ENCODE measurements around the gene ZNF385C. TPM values are rescaled to one million over a fixed set of nuclear protein-coding genes. Genes with fewer than 3 reads are reported as not detected.

The ZNF385C gene
- total and polyA plus RNA-seq, 2 of the 13 experiments (the other 11 are each of a cell fraction or from before 2014, with no cell fraction given): 2.3 to 6.1 TPM

GRCh38 chr17:42112552-42113176 is 14.4 kb upstream of the ZNF385C start, which contains the start of gene DHX58 (continued):
- TF ChIP-seq, protein P1, sequence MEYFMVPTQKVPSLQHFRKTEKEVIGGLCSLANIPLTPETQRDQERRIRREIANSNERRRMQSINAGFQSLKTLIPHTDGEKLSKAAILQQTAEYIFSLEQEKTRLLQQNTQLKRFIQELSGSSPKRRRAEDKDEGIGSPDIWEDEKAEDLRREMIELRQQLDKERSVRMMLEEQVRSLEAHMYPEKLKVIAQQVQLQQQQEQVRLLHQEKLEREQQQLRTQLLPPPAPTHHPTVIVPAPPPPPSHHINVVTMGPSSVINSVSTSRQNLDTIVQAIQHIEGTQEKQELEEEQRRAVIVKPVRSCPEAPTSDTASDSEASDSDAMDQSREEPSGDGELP (IDR thresholded peaks at IDR 0.05; ENCODE audit: borderline replicate concordance, low read depth): peak; percentile 29; the same call in 1 of the 2 replicates
- peak; percentile 35; the same call in 1 of the 2 replicates for TF ChIP-seq MYC (CRISPR knock-in tag; IDR thresholded peaks at IDR 0.05; ENCODE audit: borderline replicate concordance)
- TF ChIP-seq, protein P2, sequence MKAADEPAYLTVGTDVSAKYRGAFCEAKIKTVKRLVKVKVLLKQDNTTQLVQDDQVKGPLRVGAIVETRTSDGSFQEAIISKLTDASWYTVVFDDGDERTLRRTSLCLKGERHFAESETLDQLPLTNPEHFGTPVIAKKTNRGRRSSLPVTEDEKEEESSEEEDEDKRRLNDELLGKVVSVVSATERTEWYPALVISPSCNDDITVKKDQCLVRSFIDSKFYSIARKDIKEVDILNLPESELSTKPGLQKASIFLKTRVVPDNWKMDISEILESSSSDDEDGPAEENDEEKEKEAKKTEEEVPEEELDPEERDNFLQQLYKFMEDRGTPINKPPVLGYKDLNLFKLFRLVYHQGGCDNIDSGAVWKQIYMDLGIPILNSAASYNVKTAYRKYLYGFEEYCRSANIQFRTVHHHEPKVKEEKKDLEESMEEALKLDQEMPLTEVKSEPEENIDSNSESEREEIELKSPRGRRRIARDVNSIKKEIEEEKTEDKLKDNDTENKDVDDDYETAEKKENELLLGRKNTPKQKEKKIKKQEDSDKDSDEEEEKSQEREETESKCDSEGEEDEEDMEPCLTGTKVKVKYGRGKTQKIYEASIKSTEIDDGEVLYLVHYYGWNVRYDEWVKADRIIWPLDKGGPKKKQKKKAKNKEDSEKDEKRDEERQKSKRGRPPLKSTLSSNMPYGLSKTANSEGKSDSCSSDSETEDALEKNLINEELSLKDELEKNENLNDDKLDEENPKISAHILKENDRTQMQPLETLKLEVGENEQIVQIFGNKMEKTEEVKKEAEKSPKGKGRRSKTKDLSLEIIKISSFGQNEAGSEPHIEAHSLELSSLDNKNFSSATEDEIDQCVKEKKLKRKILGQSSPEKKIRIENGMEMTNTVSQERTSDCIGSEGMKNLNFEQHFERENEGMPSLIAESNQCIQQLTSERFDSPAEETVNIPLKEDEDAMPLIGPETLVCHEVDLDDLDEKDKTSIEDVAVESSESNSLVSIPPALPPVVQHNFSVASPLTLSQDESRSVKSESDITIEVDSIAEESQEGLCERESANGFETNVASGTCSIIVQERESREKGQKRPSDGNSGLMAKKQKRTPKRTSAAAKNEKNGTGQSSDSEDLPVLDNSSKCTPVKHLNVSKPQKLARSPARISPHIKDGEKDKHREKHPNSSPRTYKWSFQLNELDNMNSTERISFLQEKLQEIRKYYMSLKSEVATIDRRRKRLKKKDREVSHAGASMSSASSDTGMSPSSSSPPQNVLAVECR (CRISPR knock-in tag; IDR thresholded peaks at IDR 0.05; ENCODE audit: borderline replicate concordance): peak; percentile 40; the same call in 1 of the 2 replicates
- TF ChIP-seq ZNF652 (CRISPR knock-in tag; IDR thresholded peaks at IDR 0.05; ENCODE audit: borderline replicate concordance, low read depth): peak; percentile 87
- TF ChIP-seq GATAD1 (CRISPR knock-in tag; IDR thresholded peaks at IDR 0.05): peak; percentile 38; the same call in 1 of the 2 replicates
- TF ChIP-seq TAF1 (CRISPR knock-in tag; IDR thresholded peaks at IDR 0.05): peak; percentile 17; the same call in 1 of the 2 replicates
- TF ChIP-seq HOMEZ (CRISPR knock-in tag; IDR thresholded peaks at IDR 0.05; ENCODE audit: low read depth): no peak
- no peak for TF ChIP-seq SOX6 (IDR thresholded peaks at IDR 0.05)
- 0 out of 2 replicates have a peak, but pooled peaks have one; percentile 17 for TF ChIP-seq SOX6 (CRISPR knock-in tag; IDR thresholded peaks at IDR 0.05)
- TF ChIP-seq ZFX (CRISPR knock-in tag; IDR thresholded peaks at IDR 0.05; ENCODE audit: low read depth): peak; percentile 70
- no peak for TF ChIP-seq LBX2 (CRISPR knock-in tag; IDR thresholded peaks at IDR 0.05; ENCODE audit: borderline replicate concordance)
- peak; percentile 36; the same call in 1 of the 2 replicates for TF ChIP-seq TOPORS (CRISPR knock-in tag; IDR thresholded peaks at IDR 0.05)
- no peak for TF ChIP-seq SIN3B (IDR thresholded peaks at IDR 0.05; ENCODE audit: low read length)
- TF ChIP-seq FOXO1 (CRISPR knock-in tag; IDR thresholded peaks at IDR 0.05): no peak
- TF ChIP-seq ZNF17 (CRISPR knock-in tag; IDR thresholded peaks at IDR 0.05): no peak
- TF ChIP-seq IRF2 (CRISPR knock-in tag; IDR thresholded peaks at IDR 0.05): peak; percentile 97
- peak; percentile 20; the same call in 1 of the 2 replicates for TF ChIP-seq ZNF574 (CRISPR knock-in tag; IDR thresholded peaks at IDR 0.05)
- TF ChIP-seq, protein P3, sequence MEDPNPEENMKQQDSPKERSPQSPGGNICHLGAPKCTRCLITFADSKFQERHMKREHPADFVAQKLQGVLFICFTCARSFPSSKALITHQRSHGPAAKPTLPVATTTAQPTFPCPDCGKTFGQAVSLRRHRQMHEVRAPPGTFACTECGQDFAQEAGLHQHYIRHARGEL (CRISPR knock-in tag; IDR thresholded peaks at IDR 0.05): 0 out of 2 replicates have a peak, but pooled peaks have one; percentile 22
